Neural cell (in vitro differentiated cells): ENCODE measurements around the gene HUS1B. TPM values are rescaled to one million over a fixed set of nuclear protein-coding genes. Genes with fewer than 3 reads are reported as not detected.

Experiments
- H2AFZ ChIP-seq: fragments of 200-600, 300-800 bp; sonication (generic), shearing (Covaris generic); 2 replicates; pipeline ENCODE4 v1.6.0; 2014; ENCODE audit warnings: low read depth, mild to moderate bottlenecking, antibody characterized with exemption, low read length, moderate library complexity
- H3F3A ChIP-seq: fragments of 200-600 bp; shearing (Covaris generic); 2 replicates; pipeline ENCODE4 v1.6.1; 2016; ENCODE audit warnings: mild to moderate bottlenecking, moderate library complexity, mixed read lengths, antibody characterized with exemption, low read length; ENCODE audit not compliant: insufficient read depth, poor library complexity, severe bottlenecking
- H3K27ac ChIP-seq: fragments of 200-600, 300-800 bp; sonication (generic), shearing (Covaris generic); 2 replicates; pipeline ENCODE4 v1.5.1; 2014; ENCODE audit warnings: mild to moderate bottlenecking, low read length, moderate library complexity
- H3K27me3 ChIP-seq: fragments of 300-800, 200-600 bp; sonication (generic), shearing (Covaris generic); 2 replicates; pipeline ENCODE4 v1.6.0; 2014; ENCODE audit warnings: mild to moderate bottlenecking, low read depth, low read length, moderate library complexity; ENCODE audit not compliant: insufficient read depth
- H3K36me3 ChIP-seq: fragments of 300-800, 200-600 bp; sonication (generic), shearing (Covaris generic); 2 replicates; pipeline ENCODE4 v1.5.1; 2014; ENCODE audit warnings: mild to moderate bottlenecking, antibody characterized with exemption, low read length, moderate library complexity; ENCODE audit not compliant: insufficient read depth
- H3K4me2 ChIP-seq: fragments of 300-800, 200-600 bp; sonication (generic), shearing (Covaris generic); 2 replicates; pipeline ENCODE4 v1.6.0; 2014; ENCODE audit warnings: mild to moderate bottlenecking, low read length
- H3K4me3 ChIP-seq: fragments of 300-800, 200-600 bp; sonication (generic), shearing (Covaris generic); 2 replicates; pipeline ENCODE4 v1.5.1; 2014; ENCODE audit warnings: mild to moderate bottlenecking, low read length, moderate library complexity
- H3K79me2 ChIP-seq: fragments of 200-600 bp; shearing (Covaris generic); replicated peaks from 2 replicates; pipeline ENCODE4 v1.6.0; 2014; ENCODE audit warnings: mild to moderate bottlenecking, low read length, moderate library complexity; ENCODE audit not compliant: insufficient read depth
- H3K9ac ChIP-seq: fragments of 300-800, 200-600 bp; sonication (generic), shearing (Covaris generic); 2 replicates; pipeline ENCODE4 v1.6.1; 2016; ENCODE audit warnings: mild to moderate bottlenecking, low read length, mixed read lengths
- H3K9me2 ChIP-seq: fragments of 200-600 bp; shearing (Covaris generic); 2 replicates; pipeline ENCODE4 v1.6.1; 2016; ENCODE audit warnings: mild to moderate bottlenecking, low read length, mixed read lengths; ENCODE audit not compliant: insufficient read depth
- H3K9me3 ChIP-seq: fragments of 200-600, 300-800 bp; sonication (generic), shearing (Covaris generic); 2 replicates; pipeline ENCODE4 v1.6.1; 2016; ENCODE audit warnings: mild to moderate bottlenecking, mixed run types, low read length, moderate library complexity, mixed read lengths
- H4K20me1 ChIP-seq: fragments of 200-600 bp; shearing (Covaris generic); 2 replicates; pipeline ENCODE4 v1.6.1; 2016; ENCODE audit warnings: mild to moderate bottlenecking, mixed run types; ENCODE audit not compliant: insufficient read depth
- CTCF ChIP-seq: fragments of 450-650 bp; IDR thresholded peaks from 2 replicates; pipeline ENCODE4 v1.5.1; 2014; ENCODE audit warnings: antibody characterized with exemption, mild to moderate bottlenecking, moderate library complexity; ENCODE audit not compliant: poor library complexity, severe bottlenecking
- EP300 ChIP-seq: fragments of 450-650 bp; conservative IDR thresholded peaks from 2 replicates; pipeline ENCODE4 v1.6.1; 2014; ENCODE audit warnings: antibody characterized with exemption, mild to moderate bottlenecking, moderate library complexity; ENCODE audit not compliant: poor library complexity, severe bottlenecking
- EZH2 ChIP-seq: fragments of 200-600, 300-800 bp; shearing (Covaris generic), sonication (generic); IDR thresholded peaks from 2 replicates; pipeline ENCODE4 v1.6.1; 2014; ENCODE audit warnings: antibody characterized with exemption, low read length, borderline replicate concordance, mild to moderate bottlenecking; ENCODE audit not compliant: insufficient read depth, poor library complexity, severe bottlenecking
- MXI1 ChIP-seq: fragments of 450-650 bp; conservative IDR thresholded peaks from 2 replicates; pipeline ENCODE4 v1.6.1; 2014; ENCODE audit warnings: antibody characterized with exemption, mild to moderate bottlenecking; ENCODE audit not compliant: poor library complexity, severe bottlenecking
- POLR2AphosphoS5 ChIP-seq: IDR thresholded peaks from 2 replicates; pipeline ENCODE4 v1.6.1; 2012
- RAD21 ChIP-seq: fragments of 450-650 bp; conservative IDR thresholded peaks from 2 replicates; pipeline ENCODE4 v1.6.1; 2014; ENCODE audit warnings: antibody characterized with exemption, mild to moderate bottlenecking, moderate library complexity
- REST ChIP-seq: IDR thresholded peaks from 2 replicates; pipeline ENCODE4 v1.6.1; 2012; ENCODE audit warnings: borderline replicate concordance
- SMC3 ChIP-seq: fragments of 450-650 bp; conservative IDR thresholded peaks from 2 replicates; pipeline ENCODE4 v1.6.1; 2014; ENCODE audit warnings: antibody characterized with exemption, mild to moderate bottlenecking, moderate library complexity; ENCODE audit not compliant: poor library complexity
- TAF1 ChIP-seq: IDR thresholded peaks from 2 replicates; pipeline ENCODE4 v1.6.1; 2012; ENCODE audit warnings: low read depth
- polyA plus RNA-seq: library from polyadenylated mRNA; depleted of rRNA; stranded (reverse); fragments of >200 nt; gene quantifications from 2 replicates; pipeline ENCODE4 v1.2.3, GENCODE V29; 2014

HUS1B gene
- polyA plus RNA-seq, 1 donor from 2014 or later = 0.52 TPM

DNA sequence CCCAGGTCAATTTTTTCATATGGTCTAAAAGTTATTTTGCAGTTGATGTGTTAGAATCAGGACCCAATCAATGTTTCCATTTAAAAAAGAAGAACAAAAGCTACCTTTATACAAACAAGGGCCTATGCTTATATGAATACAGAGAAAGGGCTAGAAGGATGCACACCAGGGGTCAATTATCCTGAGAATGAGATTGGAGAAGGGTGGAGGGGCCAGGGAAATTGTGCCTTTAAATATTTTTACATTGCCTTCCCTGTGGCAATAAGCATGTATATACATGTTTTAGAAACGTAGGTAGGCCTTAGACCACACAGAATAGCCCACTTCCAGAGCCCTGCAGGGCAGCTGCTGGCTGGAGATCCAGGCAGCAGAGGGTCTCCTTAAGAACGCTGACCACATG, 23.4 kb upstream of the HUS1B start:
- no peaks in the 10 kb centered on the region for H4K20me1 ChIP-seq
- no peak overlapping the region for H3K4me2 ChIP-seq

DNA sequence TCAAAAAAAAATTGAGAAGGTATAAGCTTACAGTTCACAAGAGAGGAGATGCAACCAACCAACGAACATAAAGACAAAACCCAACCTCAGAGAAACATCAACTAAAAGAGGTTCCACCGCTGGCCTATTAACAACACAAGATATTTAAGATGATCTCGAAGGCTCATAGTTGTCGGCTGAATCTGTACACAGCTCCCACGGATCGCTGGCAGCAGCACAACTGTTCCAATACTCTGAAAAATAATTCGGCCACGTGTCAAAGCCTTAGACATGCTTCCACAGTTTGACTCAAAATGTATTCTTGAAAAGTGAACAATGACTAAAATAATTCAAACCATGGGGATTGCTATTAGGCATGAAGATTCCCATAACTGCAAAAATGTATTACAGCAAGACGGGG, 22.4 kb upstream of the HUS1B start:
- no peak overlapping the region for H3K4me2 ChIP-seq
- no peaks in the 10 kb centered on the region for H4K20me1 ChIP-seq
- H3K9me2 ChIP-seq = no peaks in the 10 kb centered on the region
- no peaks in the 10 kb centered on the region for H3K27me3 ChIP-seq
- TF ChIP-seq POLR2AphosphoS5 (no peak), REST (no peak), MXI1 (no peak), EZH2 (no peak), RAD21 (no peak), SMC3 (no peak), CTCF (no peak), TAF1 (no peak), EP300 (no peak)
- no peak overlapping the region for H3K4me3 ChIP-seq
- H3K79me2 ChIP-seq = peaks cover 35% of the 10 kb centered on the region
- no peak overlapping the region for H2AFZ ChIP-seq
- H3F3A ChIP-seq = no peaks in the 10 kb centered on the region
- no peaks in the 10 kb centered on the region for H3K9me3 ChIP-seq
- no peak overlapping the region for H3K27ac ChIP-seq
- H3K36me3 ChIP-seq = no peaks in the 10 kb centered on the region
- H3K9ac ChIP-seq = no peak overlapping the region

More for the DNA sequence above, 23.4 kb upstream of the HUS1B start:
- no peak for TF ChIP-seq POLR2AphosphoS5
- Histone ChIP-seq H3K9me2 (no peaks in the 10 kb centered on the region), H3K36me3 (no peaks in the 10 kb centered on the region), H3K79me2 (peaks cover 36% of the 10 kb centered on the region), H3K27ac (no peak overlapping the region), H3K4me3 (no peak overlapping the region), H3K27me3 (no peaks in the 10 kb centered on the region), H3K9me3 (no peaks in the 10 kb centered on the region), H3K9ac (no peak overlapping the region), H3F3A (no peaks in the 10 kb centered on the region), H2AFZ (no peak overlapping the region)

DNA sequence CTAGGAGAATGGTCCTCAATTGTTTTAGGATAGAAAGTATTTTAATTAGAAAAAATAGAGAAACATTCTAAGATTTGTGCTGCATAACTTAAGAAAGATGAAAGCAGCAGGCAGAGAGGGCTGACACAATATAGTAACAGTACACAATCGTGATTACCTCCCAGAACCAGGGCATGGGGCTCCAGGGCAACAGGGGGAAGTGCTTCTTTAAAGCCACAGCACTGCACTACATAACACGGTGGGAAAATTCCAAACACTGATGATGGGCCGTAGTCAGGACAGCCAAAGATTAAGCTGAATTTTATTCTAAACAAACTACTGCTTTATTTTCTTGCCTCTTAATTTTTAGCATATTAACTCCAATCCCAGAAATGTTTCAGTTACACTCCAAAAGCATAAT, 21.6 kb upstream of the HUS1B start:
- TF ChIP-seq TAF1 (no peak), EZH2 (no peak), POLR2AphosphoS5 (no peak), RAD21 (no peak), EP300 (no peak), CTCF (no peak), SMC3 (no peak), REST (no peak), MXI1 (no peak)
- Histone ChIP-seq H3K9me3 (no peaks in the 10 kb centered on the region), H3K9ac (no peak overlapping the region), H3K4me2 (no peak overlapping the region), H3K4me3 (no peak overlapping the region), H3K79me2 (peaks cover 35% of the 10 kb centered on the region), H3F3A (no peaks in the 10 kb centered on the region), H3K27ac (no peak overlapping the region), H3K36me3 (no peaks in the 10 kb centered on the region), H2AFZ (no peak overlapping the region), H4K20me1 (no peaks in the 10 kb centered on the region), H3K27me3 (no peaks in the 10 kb centered on the region), H3K9me2 (no peaks in the 10 kb centered on the region)
